Measurements from ENCODE around the gene MAP7D2.

Gene MAP7D2

DNA sequence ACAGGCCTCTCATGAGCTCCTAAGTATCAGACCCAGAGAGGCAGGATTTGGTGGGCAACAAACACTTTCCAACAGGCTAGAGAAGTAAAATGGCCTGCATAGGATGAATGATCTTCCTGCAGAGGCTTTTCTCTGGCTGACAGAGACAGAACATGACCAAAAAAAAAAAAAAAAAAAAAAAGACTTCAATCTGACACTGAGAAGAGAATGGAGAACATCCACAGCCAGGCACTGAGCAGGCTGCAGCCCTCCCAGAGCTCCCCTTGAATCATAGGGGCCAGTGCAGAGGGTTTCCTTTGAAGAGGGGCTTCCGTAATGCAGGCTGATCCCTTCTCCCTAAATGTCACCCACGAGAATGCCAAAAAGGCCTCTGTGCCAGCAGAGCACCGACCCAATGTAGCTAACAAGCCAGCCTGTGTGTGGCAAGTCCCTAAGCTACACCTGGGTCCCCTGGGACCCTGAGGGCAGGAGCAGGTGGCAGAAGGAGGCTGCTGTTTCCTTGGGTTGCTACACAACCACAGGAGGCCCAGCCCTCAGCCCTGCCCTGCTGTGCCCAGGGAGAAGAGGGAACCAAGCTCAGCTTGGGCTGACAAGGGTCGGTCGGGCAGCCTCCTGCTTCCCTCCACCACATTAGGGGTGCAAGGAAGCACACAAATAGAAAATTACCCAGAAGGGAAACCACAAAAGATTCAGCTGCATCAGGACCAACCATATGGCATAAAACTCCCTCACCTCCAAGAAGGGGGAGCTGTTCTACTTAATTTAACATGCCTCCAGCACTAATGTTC is 55.6 kb downstream of the MAP7D2 start:
- TF ChIP-seq, protein P1, sequence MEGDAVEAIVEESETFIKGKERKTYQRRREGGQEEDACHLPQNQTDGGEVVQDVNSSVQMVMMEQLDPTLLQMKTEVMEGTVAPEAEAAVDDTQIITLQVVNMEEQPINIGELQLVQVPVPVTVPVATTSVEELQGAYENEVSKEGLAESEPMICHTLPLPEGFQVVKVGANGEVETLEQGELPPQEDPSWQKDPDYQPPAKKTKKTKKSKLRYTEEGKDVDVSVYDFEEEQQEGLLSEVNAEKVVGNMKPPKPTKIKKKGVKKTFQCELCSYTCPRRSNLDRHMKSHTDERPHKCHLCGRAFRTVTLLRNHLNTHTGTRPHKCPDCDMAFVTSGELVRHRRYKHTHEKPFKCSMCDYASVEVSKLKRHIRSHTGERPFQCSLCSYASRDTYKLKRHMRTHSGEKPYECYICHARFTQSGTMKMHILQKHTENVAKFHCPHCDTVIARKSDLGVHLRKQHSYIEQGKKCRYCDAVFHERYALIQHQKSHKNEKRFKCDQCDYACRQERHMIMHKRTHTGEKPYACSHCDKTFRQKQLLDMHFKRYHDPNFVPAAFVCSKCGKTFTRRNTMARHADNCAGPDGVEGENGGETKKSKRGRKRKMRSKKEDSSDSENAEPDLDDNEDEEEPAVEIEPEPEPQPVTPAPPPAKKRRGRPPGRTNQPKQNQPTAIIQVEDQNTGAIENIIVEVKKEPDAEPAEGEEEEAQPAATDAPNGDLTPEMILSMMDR (IDR thresholded peaks at IDR 0.05; ENCODE audit: low read depth, low read length): no peak
- DNase-seq: no peak
- Histone ChIP-seq H3K36me3 (no peaks in the 10 kb centered on the region), H3K4me3 (ENCODE audit: low read depth, low read length) (no peak overlapping the region), H3K9me3 (ENCODE audit: severe bottlenecking) (no peaks in the 10 kb centered on the region), H3K27ac (no peak overlapping the region), H3K27me3 (ENCODE audit: insufficient read depth, low read depth, severe bottlenecking) (peaks cover 3% of the 10 kb centered on the region)

DNA sequence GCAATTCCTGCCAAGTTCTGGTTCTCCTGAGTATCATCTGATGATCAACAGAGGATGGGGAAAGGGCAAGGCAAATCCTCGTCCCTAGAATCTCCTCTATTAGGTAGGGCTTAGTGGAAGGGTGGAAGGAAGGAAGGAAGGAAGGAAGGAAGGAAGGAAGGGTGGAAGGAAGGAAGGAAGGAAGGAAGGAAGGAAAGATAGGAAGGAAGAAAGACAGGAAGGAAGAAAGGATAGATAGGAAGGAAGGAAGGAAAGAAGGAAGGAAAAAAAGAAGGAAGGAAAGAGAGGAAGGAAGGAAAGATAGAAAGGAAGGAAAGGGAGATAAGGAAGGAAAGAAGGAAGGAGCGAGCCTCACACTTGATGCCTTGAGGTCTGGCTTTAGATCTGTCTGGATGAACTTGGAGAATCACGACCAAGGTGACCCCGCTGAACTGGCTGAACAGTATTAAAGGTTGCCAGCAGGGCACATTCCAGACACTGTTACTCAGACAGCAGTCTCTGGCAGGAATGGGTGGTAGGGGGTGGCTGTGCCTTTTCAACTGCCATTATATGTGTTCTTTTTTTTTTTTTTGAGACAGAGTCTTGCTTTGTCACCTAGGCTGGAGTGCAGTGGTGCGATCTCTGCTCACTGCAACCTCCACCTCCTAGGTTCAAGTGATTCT is 57.1 kb downstream of the MAP7D2 start:
- TF ChIP-seq, protein P1 (IDR thresholded peaks at IDR 0.05; ENCODE audit: low read depth, low read length): no peak
- H3K27me3 ChIP-seq (ENCODE audit: insufficient read depth, low read depth, severe bottlenecking): peaks cover 3% of the 10 kb centered on the region
- H3K4me3 ChIP-seq (ENCODE audit: low read depth, low read length): no peak overlapping the region
- no peak overlapping the region for H3K27ac ChIP-seq
- DNase-seq: no peak
- H3K9me3 ChIP-seq (ENCODE audit: severe bottlenecking): no peaks in the 10 kb centered on the region
- H3K36me3 ChIP-seq: no peaks in the 10 kb centered on the region

DNA sequence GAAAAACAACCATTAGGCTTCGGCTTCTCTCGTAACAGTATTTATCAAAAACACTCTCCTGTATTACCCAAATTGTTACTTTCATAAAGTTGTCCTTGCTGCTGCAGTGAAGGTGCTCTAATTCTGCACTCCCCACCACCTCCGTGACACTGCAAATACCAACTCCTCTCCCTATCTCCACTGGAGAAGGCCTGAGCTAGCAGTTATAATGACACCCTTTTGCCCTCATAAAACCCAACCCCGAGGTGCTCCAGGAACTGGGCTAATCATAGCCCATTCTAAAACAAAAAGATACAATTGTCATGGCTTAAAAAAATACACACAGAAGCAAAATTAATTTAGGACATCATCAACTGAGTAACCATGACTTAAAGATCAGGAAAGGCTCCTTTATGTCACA is 59.2 kb downstream of the MAP7D2 start:
- TF ChIP-seq, protein P1 (IDR thresholded peaks at IDR 0.05; ENCODE audit: low read depth, low read length): no peak
- Histone ChIP-seq H3K9me3 (ENCODE audit: severe bottlenecking) (no peaks in the 10 kb centered on the region), H3K27me3 (ENCODE audit: insufficient read depth, low read depth, severe bottlenecking) (no peaks in the 10 kb centered on the region), H3K4me3 (ENCODE audit: low read depth, low read length) (no peak overlapping the region), H3K27ac (no peak overlapping the region), H3K36me3 (no peaks in the 10 kb centered on the region)
- no peak for DNase-seq

DNA sequence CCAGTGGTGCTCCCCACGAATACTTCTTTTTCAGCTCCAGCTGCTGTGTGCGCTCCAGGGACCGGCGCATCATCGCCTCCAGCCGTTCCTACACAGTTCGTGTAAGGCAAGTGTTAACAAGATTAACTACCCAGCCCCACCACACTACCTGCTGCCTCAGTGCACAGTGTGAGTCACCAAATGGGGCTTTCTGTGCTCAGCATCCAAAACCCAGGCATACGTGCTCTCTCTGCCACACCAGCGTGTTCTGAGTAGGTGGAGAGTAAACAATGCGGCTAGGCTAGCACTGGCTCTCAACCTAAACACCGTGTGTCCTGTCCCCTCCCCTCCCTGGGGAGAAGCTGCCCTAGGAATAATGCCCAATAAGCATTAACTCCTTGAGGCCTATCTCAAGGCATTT is 60.0 kb downstream of the MAP7D2 start:
- Histone ChIP-seq H3K4me3 (ENCODE audit: low read depth, low read length) (no peak overlapping the region), H3K9me3 (ENCODE audit: severe bottlenecking) (no peaks in the 10 kb centered on the region), H3K27me3 (ENCODE audit: insufficient read depth, low read depth, severe bottlenecking) (peaks cover 3% of the 10 kb centered on the region), H3K36me3 (no peaks in the 10 kb centered on the region), H3K27ac (no peak overlapping the region)
- DNase-seq: peak; percentile 22
- TF ChIP-seq, protein P1 (IDR thresholded peaks at IDR 0.05; ENCODE audit: low read depth, low read length): no peak

DNA sequence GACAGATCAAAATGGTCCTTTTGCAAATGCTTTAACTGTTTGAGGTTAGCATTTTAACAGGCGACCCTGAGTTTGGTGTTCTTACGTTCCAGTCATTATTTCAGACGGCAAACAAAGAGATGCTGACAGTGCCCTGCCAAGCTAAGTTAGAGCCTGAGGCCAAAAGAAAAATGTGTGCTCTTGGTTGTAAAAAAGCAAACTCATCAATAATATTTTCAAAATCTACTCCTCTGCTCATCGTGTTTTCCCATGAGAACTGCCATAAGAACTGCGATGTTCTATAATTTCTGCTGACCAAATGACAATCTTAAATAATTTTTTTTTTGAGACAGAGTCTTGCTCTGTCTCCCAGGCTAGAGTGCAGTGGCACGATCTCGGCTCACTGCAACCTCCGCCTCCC is 63.2 kb downstream of the MAP7D2 start:
- Histone ChIP-seq H3K27ac (no peak overlapping the region), H3K36me3 (no peaks in the 10 kb centered on the region), H3K9me3 (ENCODE audit: severe bottlenecking) (no peaks in the 10 kb centered on the region), H3K4me3 (ENCODE audit: low read depth, low read length) (no peak overlapping the region), H3K27me3 (ENCODE audit: insufficient read depth, low read depth, severe bottlenecking) (peaks cover 3% of the 10 kb centered on the region)
- no peak for DNase-seq
- TF ChIP-seq, protein P1 (IDR thresholded peaks at IDR 0.05; ENCODE audit: low read depth, low read length): no peak

All from WERI-Rb-1 (cell line).